Neural cell (in vitro differentiated cells): ENCODE measurements around the gene TMEM101. TPM values are rescaled to one million over a fixed set of nuclear protein-coding genes. Genes with fewer than 3 reads are reported as not detected.

Experiments
- H2AFZ ChIP-seq: fragments of 200-600, 300-800 bp; sonication (generic), shearing (Covaris generic); 2 replicates; pipeline ENCODE4 v1.6.0; 2014; ENCODE audit warnings: low read depth, mild to moderate bottlenecking, antibody characterized with exemption, low read length, moderate library complexity
- H3F3A ChIP-seq: fragments of 200-600 bp; shearing (Covaris generic); 2 replicates; pipeline ENCODE4 v1.6.1; 2016; ENCODE audit warnings: mild to moderate bottlenecking, moderate library complexity, mixed read lengths, antibody characterized with exemption, low read length; ENCODE audit not compliant: insufficient read depth, poor library complexity, severe bottlenecking
- H3K27ac ChIP-seq: fragments of 200-600, 300-800 bp; sonication (generic), shearing (Covaris generic); 2 replicates; pipeline ENCODE4 v1.5.1; 2014; ENCODE audit warnings: mild to moderate bottlenecking, low read length, moderate library complexity
- H3K27me3 ChIP-seq: fragments of 300-800, 200-600 bp; sonication (generic), shearing (Covaris generic); 2 replicates; pipeline ENCODE4 v1.6.0; 2014; ENCODE audit warnings: mild to moderate bottlenecking, low read depth, low read length, moderate library complexity; ENCODE audit not compliant: insufficient read depth
- H3K36me3 ChIP-seq: fragments of 300-800, 200-600 bp; sonication (generic), shearing (Covaris generic); 2 replicates; pipeline ENCODE4 v1.5.1; 2014; ENCODE audit warnings: mild to moderate bottlenecking, antibody characterized with exemption, low read length, moderate library complexity; ENCODE audit not compliant: insufficient read depth
- H3K4me2 ChIP-seq: fragments of 300-800, 200-600 bp; sonication (generic), shearing (Covaris generic); 2 replicates; pipeline ENCODE4 v1.6.0; 2014; ENCODE audit warnings: mild to moderate bottlenecking, low read length
- H3K4me3 ChIP-seq: fragments of 300-800, 200-600 bp; sonication (generic), shearing (Covaris generic); 2 replicates; pipeline ENCODE4 v1.5.1; 2014; ENCODE audit warnings: mild to moderate bottlenecking, low read length, moderate library complexity
- H3K79me2 ChIP-seq: fragments of 200-600 bp; shearing (Covaris generic); replicated peaks from 2 replicates; pipeline ENCODE4 v1.6.0; 2014; ENCODE audit warnings: mild to moderate bottlenecking, low read length, moderate library complexity; ENCODE audit not compliant: insufficient read depth
- H3K9ac ChIP-seq: fragments of 300-800, 200-600 bp; sonication (generic), shearing (Covaris generic); 2 replicates; pipeline ENCODE4 v1.6.1; 2016; ENCODE audit warnings: mild to moderate bottlenecking, low read length, mixed read lengths
- H3K9me2 ChIP-seq: fragments of 200-600 bp; shearing (Covaris generic); 2 replicates; pipeline ENCODE4 v1.6.1; 2016; ENCODE audit warnings: mild to moderate bottlenecking, low read length, mixed read lengths; ENCODE audit not compliant: insufficient read depth
- H3K9me3 ChIP-seq: fragments of 200-600, 300-800 bp; sonication (generic), shearing (Covaris generic); 2 replicates; pipeline ENCODE4 v1.6.1; 2016; ENCODE audit warnings: mild to moderate bottlenecking, mixed run types, low read length, moderate library complexity, mixed read lengths
- H4K20me1 ChIP-seq: fragments of 200-600 bp; shearing (Covaris generic); 2 replicates; pipeline ENCODE4 v1.6.1; 2016; ENCODE audit warnings: mild to moderate bottlenecking, mixed run types; ENCODE audit not compliant: insufficient read depth
- EP300 ChIP-seq: fragments of 450-650 bp; conservative IDR thresholded peaks from 2 replicates; pipeline ENCODE4 v1.6.1; 2014; ENCODE audit warnings: antibody characterized with exemption, mild to moderate bottlenecking, moderate library complexity; ENCODE audit not compliant: poor library complexity, severe bottlenecking
- EZH2 ChIP-seq: fragments of 200-600, 300-800 bp; shearing (Covaris generic), sonication (generic); IDR thresholded peaks from 2 replicates; pipeline ENCODE4 v1.6.1; 2014; ENCODE audit warnings: antibody characterized with exemption, low read length, borderline replicate concordance, mild to moderate bottlenecking; ENCODE audit not compliant: insufficient read depth, poor library complexity, severe bottlenecking
- MXI1 ChIP-seq: fragments of 450-650 bp; conservative IDR thresholded peaks from 2 replicates; pipeline ENCODE4 v1.6.1; 2014; ENCODE audit warnings: antibody characterized with exemption, mild to moderate bottlenecking; ENCODE audit not compliant: poor library complexity, severe bottlenecking
- POLR2AphosphoS5 ChIP-seq: IDR thresholded peaks from 2 replicates; pipeline ENCODE4 v1.6.1; 2012
- RAD21 ChIP-seq: fragments of 450-650 bp; conservative IDR thresholded peaks from 2 replicates; pipeline ENCODE4 v1.6.1; 2014; ENCODE audit warnings: antibody characterized with exemption, mild to moderate bottlenecking, moderate library complexity
- SMC3 ChIP-seq: fragments of 450-650 bp; conservative IDR thresholded peaks from 2 replicates; pipeline ENCODE4 v1.6.1; 2014; ENCODE audit warnings: antibody characterized with exemption, mild to moderate bottlenecking, moderate library complexity; ENCODE audit not compliant: poor library complexity
- TAF1 ChIP-seq: IDR thresholded peaks from 2 replicates; pipeline ENCODE4 v1.6.1; 2012; ENCODE audit warnings: low read depth
- polyA minus RNA-seq: library from RNA; depleted of rRNA, polyadenylated mRNA; stranded (reverse); fragments of >200 nt; gene quantifications from 2 replicates; pipeline ENCODE4 v1.2.3, GENCODE V29; 2014
- polyA plus RNA-seq: library from polyadenylated mRNA; depleted of rRNA; stranded (reverse); fragments of >200 nt; gene quantifications from 2 replicates; pipeline ENCODE4 v1.2.3, GENCODE V29; 2014
- TF ChIP-seq, protein P1 (sequence below): fragments of 450-650 bp; IDR thresholded peaks from 2 replicates; pipeline ENCODE4 v1.5.1; 2014; ENCODE audit warnings: antibody characterized with exemption, mild to moderate bottlenecking, moderate library complexity; ENCODE audit not compliant: poor library complexity, severe bottlenecking
- TF ChIP-seq, protein P2 (sequence below): IDR thresholded peaks from 2 replicates; pipeline ENCODE4 v1.6.1; 2012; ENCODE audit warnings: borderline replicate concordance

Gene TMEM101
- polyA plus RNA-seq (59.3 and 62.9 TPM in 2 replicates), polyA minus RNA-seq (33.5 and 38.7 TPM in 2 replicates)

DNA sequence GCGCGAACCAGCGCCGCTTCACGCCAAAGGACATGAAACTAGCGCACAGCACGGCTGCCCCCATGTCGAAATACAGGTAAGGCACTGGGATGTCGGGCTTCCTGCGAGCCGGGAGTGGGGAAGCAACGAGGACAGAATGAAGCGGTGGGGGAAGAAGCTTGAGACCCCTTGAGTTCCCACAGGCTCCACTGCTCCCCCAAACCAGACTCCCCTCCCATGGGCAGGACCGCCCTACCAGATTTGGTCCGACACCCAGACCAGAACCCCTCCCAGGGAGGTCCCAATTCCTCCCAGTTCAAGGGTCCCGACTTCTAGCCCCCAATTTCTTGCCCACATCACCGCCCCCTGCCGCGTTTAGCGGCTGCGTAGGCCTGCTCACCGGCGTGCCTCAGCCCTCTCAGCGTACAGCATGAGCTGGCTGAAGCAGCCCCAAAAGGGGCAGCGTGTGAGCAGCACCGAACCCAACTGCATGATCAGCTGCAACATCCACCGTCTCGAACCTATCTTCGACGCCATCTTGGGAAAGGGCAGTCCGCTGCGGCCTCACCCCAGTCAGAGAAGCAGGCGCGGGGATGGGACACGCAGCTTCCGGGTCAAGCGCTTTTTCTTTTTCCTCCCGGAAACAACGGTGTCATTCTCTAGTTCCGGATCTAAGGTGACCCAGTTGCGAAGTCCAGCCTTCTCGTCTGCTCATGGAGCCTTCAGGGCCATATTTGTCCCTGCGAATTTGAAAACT, at the start of gene TMEM101:
TMEM101 (minus strand) TSS at position 527 of the 736 bp plus-strand sequence; CDS start at position 516, 11 bp downstream.
- Histone ChIP-seq H3K9me2 (no peaks in the 10 kb centered on the region), H4K20me1 (no peaks in the 10 kb centered on the region), H2AFZ (peak within 1 kb of the TSS; percentile 66)

DNA sequence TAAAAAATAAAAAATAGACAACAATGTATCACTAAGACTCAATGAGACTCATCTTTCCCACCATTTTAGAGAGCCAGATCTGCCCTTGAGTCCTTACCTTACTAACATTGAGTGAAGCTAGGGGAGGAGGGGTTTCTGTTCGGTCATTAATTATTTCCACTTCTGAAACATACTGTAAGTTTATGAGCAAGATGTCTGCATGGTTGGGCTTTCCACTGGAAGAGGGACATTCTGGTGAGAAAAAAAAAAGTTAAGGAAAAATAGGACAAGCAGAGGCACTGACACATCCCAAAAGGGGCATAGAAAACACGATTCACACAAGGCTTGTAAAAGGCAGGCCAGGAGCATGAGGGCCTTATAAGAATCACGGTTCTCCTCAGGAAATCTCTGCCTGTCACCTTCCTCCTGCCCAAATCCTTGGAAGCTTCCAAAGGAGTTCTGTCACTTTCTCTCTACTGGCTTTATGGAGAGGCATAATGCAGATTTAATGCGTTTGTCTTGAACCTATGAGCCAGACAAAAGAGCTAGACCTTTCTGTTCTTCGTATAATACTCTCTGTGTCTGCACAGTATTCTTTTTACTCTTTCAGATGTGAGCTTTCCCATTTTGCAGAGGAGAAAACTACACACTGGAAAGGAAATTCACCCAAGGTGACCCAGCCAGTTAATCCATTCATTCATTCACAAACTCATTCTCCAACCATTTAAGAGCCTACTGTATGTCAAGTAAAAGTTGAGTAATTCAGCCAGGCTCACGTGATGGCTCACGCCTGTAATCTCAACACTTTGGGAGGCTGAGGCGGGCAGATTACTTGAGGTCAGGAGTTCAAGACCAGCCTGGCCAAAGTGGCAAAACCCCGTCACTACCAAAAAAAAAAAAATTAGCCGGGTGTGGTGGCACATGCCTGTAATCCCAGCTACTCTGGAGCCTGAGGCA, 49.2 kb upstream of the TMEM101 start:
- H4K20me1 ChIP-seq = no peaks in the 10 kb centered on the region
- H3K4me2 ChIP-seq = no peak overlapping the region

More for the DNA sequence above, at the start of gene TMEM101:
- Histone ChIP-seq H3K9me3 (no peaks in the 10 kb centered on the region), H3K4me2 (peak within 1 kb of the TSS; percentile 63), H3K27ac (peak within 1 kb of the TSS; percentile 74), H3K27me3 (no peaks in the 10 kb centered on the region), H3K9ac (peak within 1 kb of the TSS; percentile 82), H3F3A (no peaks in the 10 kb centered on the region), H3K36me3 (no peaks in the 10 kb centered on the region), H3K79me2 (no peaks in the 10 kb centered on the region), H3K4me3 (peak within 1 kb of the TSS; percentile 77)
- TF ChIP-seq MXI1 = peak; percentile 87
- TF ChIP-seq EP300 = peak; percentile 63
- peak; percentile 43 for TF ChIP-seq SMC3
- TF ChIP-seq, protein P1, sequence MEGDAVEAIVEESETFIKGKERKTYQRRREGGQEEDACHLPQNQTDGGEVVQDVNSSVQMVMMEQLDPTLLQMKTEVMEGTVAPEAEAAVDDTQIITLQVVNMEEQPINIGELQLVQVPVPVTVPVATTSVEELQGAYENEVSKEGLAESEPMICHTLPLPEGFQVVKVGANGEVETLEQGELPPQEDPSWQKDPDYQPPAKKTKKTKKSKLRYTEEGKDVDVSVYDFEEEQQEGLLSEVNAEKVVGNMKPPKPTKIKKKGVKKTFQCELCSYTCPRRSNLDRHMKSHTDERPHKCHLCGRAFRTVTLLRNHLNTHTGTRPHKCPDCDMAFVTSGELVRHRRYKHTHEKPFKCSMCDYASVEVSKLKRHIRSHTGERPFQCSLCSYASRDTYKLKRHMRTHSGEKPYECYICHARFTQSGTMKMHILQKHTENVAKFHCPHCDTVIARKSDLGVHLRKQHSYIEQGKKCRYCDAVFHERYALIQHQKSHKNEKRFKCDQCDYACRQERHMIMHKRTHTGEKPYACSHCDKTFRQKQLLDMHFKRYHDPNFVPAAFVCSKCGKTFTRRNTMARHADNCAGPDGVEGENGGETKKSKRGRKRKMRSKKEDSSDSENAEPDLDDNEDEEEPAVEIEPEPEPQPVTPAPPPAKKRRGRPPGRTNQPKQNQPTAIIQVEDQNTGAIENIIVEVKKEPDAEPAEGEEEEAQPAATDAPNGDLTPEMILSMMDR = peak; percentile 28
- TF ChIP-seq TAF1 = peak; percentile 79
- no peak for TF ChIP-seq RAD21
- no peak for TF ChIP-seq EZH2
- peak; percentile 92 for TF ChIP-seq POLR2AphosphoS5
- TF ChIP-seq, protein P2, sequence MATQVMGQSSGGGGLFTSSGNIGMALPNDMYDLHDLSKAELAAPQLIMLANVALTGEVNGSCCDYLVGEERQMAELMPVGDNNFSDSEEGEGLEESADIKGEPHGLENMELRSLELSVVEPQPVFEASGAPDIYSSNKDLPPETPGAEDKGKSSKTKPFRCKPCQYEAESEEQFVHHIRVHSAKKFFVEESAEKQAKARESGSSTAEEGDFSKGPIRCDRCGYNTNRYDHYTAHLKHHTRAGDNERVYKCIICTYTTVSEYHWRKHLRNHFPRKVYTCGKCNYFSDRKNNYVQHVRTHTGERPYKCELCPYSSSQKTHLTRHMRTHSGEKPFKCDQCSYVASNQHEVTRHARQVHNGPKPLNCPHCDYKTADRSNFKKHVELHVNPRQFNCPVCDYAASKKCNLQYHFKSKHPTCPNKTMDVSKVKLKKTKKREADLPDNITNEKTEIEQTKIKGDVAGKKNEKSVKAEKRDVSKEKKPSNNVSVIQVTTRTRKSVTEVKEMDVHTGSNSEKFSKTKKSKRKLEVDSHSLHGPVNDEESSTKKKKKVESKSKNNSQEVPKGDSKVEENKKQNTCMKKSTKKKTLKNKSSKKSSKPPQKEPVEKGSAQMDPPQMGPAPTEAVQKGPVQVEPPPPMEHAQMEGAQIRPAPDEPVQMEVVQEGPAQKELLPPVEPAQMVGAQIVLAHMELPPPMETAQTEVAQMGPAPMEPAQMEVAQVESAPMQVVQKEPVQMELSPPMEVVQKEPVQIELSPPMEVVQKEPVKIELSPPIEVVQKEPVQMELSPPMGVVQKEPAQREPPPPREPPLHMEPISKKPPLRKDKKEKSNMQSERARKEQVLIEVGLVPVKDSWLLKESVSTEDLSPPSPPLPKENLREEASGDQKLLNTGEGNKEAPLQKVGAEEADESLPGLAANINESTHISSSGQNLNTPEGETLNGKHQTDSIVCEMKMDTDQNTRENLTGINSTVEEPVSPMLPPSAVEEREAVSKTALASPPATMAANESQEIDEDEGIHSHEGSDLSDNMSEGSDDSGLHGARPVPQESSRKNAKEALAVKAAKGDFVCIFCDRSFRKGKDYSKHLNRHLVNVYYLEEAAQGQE = peak; percentile 78

More for the DNA sequence above, 49.2 kb upstream of the TMEM101 start:
- no peak overlapping the region for H3K9ac ChIP-seq
- H2AFZ ChIP-seq = no peak overlapping the region
- H3K9me3 ChIP-seq = no peaks in the 10 kb centered on the region
- no peak overlapping the region for H3K27ac ChIP-seq
- H3K79me2 ChIP-seq = peaks cover 55% of the 10 kb centered on the region
- TF ChIP-seq POLR2AphosphoS5 = no peak
- no peaks in the 10 kb centered on the region for H3K36me3 ChIP-seq
- no peaks in the 10 kb centered on the region for H3K9me2 ChIP-seq
- no peaks in the 10 kb centered on the region for H3F3A ChIP-seq
- no peaks in the 10 kb centered on the region for H3K27me3 ChIP-seq
- H3K4me3 ChIP-seq = no peak overlapping the region
